LNCaP clone FGC (cell line): Measurements from ENCODE around the gene GAN.

Source experiments
- DNase-seq: peaks from one replicate; pipeline ENCODE4 v3.0.0-alpha.2; 2011; ENCODE audit warnings: low read depth
- H3K4me3 ChIP-seq: 2 replicates; pipeline ENCODE4 v1.5.1; 2011; ENCODE audit warnings: mild to moderate bottlenecking, low read depth, low read length, control low read depth
- TF ChIP-seq, protein P1 (sequence below): IDR thresholded peaks from 2 replicates; pipeline ENCODE4 v1.5.1; 2012; ENCODE audit warnings: mild to moderate bottlenecking; ENCODE audit not compliant: control insufficient read depth, insufficient read depth; ENCODE audit errors: extremely low read depth

The GAN gene

DNA sequence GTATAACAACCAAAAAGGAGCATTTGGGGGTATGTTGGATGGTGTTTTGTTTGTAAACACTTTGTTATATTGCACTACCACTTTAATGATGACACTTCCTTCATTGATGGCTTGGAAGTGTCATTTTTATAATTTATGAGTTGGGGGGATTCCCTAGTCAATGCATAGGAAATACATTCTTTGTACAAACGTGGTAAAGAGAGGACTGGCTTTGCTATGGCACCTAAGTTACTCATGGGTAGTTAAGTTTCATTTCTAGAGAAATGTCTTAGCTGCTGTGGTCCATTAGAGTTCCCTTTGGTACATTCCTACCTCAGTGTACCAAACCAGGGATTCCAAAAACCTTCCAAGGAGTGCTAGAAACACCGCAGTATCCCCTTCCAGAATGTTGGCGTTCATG, 66.2 kb downstream of the GAN start:
- TF ChIP-seq, protein P1, sequence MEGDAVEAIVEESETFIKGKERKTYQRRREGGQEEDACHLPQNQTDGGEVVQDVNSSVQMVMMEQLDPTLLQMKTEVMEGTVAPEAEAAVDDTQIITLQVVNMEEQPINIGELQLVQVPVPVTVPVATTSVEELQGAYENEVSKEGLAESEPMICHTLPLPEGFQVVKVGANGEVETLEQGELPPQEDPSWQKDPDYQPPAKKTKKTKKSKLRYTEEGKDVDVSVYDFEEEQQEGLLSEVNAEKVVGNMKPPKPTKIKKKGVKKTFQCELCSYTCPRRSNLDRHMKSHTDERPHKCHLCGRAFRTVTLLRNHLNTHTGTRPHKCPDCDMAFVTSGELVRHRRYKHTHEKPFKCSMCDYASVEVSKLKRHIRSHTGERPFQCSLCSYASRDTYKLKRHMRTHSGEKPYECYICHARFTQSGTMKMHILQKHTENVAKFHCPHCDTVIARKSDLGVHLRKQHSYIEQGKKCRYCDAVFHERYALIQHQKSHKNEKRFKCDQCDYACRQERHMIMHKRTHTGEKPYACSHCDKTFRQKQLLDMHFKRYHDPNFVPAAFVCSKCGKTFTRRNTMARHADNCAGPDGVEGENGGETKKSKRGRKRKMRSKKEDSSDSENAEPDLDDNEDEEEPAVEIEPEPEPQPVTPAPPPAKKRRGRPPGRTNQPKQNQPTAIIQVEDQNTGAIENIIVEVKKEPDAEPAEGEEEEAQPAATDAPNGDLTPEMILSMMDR, result no peak
- DNase-seq, result no peak
- no peak overlapping the region for H3K4me3 ChIP-seq

DNA sequence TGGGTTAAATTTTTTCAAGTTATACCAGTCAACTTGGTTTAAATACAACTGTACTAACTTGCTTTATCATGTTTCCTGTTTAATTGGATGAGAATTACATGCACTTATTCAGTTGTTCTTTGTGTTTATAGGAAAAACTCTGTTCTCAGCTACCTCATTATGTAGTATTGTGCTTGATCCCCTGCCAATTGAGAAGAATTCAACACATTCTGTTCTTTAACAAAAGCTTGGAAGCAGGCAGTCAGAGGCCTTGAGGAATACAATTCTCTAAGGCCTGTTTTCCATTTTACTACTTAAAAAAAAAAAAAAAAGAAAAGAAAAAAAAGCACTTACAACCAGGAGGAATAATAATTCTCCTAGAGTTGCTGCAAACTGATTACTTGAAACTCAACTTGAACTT, 69.2 kb downstream of the GAN start:
- DNase-seq, result no peak
- no peak overlapping the region for H3K4me3 ChIP-seq
- TF ChIP-seq, protein P1, result no peak

DNA sequence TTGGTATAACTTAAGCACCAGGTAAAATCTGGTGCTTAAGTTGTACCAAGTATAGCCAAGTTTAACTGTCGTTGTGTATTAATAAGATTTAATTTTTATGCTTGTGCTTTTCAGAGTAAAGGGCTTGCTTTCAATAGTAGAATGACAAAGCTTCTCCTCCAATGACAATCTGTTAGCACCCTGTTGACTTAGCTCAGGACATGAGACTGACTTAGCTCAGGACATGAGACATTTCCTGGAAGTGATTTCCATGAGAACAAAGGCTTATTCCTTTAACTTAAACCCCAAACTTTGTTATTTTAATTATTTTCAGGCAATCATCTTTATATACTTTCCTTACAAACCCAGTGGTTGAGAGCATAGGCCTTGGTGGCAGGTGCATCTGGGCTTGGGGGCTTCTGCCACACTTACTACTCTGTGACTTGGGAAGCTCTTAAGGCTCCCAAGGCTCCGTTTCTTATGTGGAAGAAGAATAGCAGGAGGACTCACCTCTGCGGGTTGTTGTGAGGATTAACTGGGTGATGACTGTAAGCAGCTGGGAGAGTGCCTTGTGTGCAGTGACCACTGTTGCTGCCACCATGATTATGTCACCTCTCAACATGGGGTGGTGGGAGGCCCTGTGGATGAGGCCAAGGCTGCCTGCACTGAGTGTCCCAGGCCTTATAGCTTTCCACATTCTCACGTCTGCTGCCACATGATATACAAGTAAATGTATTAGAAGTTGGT, 70.4 kb downstream of the GAN start:
- no peak for DNase-seq
- H3K4me3 ChIP-seq, result no peak overlapping the region
- TF ChIP-seq, protein P1, result no peak

DNA sequence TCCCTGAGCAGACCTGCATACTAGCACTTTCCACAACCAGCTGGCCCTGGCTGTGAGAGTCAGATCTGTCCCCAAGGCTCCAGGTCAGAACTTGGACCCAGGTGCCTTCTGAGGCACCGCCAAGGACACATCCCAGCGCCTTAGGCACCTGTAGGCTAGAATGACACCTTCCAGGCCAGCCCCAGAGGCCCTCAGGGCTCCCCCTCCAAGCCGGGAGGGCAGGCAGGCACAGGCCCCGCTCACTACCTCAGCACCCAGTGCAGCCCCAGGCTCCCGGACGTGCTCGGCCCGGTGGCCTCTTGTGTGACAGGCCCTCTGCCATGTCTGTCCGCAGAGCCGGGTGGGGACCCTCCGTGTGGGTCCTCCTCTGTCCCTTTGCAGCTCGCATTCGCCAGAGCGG, 73.6 kb downstream of the GAN start:
- TF ChIP-seq, protein P1, result no peak
- no peak overlapping the region for H3K4me3 ChIP-seq
- no peak for DNase-seq

DNA sequence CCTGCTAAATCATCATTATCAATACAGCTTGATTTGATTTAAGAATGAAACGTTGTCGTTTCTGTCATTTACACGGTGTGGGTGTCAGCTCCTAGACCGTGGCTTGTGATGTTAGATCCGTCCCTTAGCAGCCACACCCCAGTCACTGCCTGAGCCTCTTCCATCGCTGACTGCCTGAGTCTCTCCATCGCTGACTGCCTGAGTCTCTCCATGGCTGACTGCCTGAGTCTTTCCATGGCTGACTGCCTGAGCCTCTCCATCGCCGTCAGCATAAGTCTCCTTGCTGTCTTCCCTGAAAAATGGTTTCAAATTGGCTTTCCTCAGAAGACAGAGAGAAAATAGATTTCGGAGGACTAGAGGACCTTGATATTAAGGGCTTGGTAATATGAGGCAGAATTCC, 76.1 kb downstream of the GAN start:
- TF ChIP-seq, protein P1, result no peak
- no peak for DNase-seq
- no peak overlapping the region for H3K4me3 ChIP-seq

DNA sequence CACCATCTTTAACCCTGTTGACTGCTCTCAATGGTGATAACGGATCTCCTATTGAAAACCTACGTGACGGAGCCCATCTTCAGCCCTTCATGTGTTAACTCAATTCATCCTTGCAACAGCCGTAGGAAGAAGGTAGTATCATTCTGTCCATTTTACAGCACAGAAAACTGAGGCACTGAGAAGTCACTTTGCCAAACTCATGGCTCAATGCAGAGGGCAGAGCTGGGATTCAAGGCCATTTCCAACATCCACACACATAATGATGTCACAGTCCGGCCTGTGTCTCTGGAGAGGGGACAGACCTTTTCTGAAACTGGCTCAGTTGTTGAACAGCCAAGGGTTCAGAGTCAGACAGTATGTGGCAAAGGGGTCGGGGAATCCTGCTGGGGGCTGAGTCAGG, 77.2 kb downstream of the GAN start:
- DNase-seq, result no peak
- TF ChIP-seq, protein P1, result no peak
- H3K4me3 ChIP-seq, result no peak overlapping the region

DNA sequence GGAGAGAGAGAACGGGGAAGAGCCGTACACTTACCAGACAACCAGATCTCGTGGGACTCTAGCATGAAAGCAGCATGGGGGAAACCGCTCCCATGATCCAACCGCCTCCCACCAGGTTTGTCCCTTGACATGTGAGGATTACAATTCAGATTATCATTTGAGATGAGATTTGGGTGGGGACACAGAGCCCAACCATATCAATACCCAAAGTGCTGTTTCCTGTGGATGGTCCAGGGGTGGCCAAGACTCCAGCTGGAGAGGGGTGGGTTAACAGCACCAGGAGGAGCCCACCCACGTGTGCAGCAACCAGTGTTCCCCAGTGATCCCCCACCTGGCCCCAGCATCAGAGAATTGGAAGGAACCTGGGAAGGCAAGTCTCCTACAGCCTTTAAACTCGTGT, 79.7 kb downstream of the GAN start:
- DNase-seq, result no peak
- TF ChIP-seq, protein P1, result no peak
- H3K4me3 ChIP-seq, result no peak overlapping the region
